Gastrocnemius medialis (tissue), 4 donors: Measurements from ENCODE around the gene IDS. TPM values are rescaled to one million over a fixed set of nuclear protein-coding genes. Genes with fewer than 3 reads are reported as not detected.

Experiments used
- ATAC-seq, 2 donors: fragments of 150-250 bp; one replicate each; pipeline ENCODE4 v1.9.1; 2016
- DNase-seq, 2 donors: peaks; one replicate each; pipeline ENCODE4 v3.0.0-alpha.2; 2019
- H3K27ac ChIP-seq, 4 donors: fragments of 200-600 bp; sonication (generic); 1 replicate in 1 of 4; 2 replicates in 3 of 4; pipeline ENCODE4 v1.5.1; 2016 to 2018; ENCODE audit warnings: mild to moderate bottlenecking in 2 of 4, moderate library complexity in 1 of 4
- H3K27me3 ChIP-seq, 3 donors: fragments of 200-600 bp; sonication (generic) in 2 of 3; 1 replicate in 1 of 3; 2 replicates in 2 of 3; pipeline versions ENCODE4 v1.5.1 to v1.6.0; 2016 to 2019; ENCODE audit warnings: mild to moderate bottlenecking in 1 of 3, moderate library complexity in 1 of 3
- H3K36me3 ChIP-seq, 2 donors: fragments of 200-600 bp; sonication (generic) in 1 of 2; one replicate each; pipeline ENCODE4 v1.5.1; 2017 to 2018
- H3K4me1 ChIP-seq, 2 donors: fragments of 200-600 bp; sonication (generic) in 1 of 2; one replicate each; pipeline ENCODE4 v1.5.1; 2016 to 2017; ENCODE audit warnings: mild to moderate bottlenecking in 2 of 2
- H3K4me3 ChIP-seq, 4 donors: fragments of 200-600 bp; sonication (generic) in 3 of 4; 1 replicate in 1 of 4; 2 replicates in 3 of 4; pipeline ENCODE4 v1.5.1; 2016 to 2019; ENCODE audit warnings: mild to moderate bottlenecking in 2 of 4
- H3K9me3 ChIP-seq, 3 donors: fragments of 200-600 bp; sonication (generic) in 2 of 3; 1 replicate in 1 of 3; 2 replicates in 2 of 3; pipeline ENCODE4 v1.5.1; 2016 to 2019
- POLR2A ChIP-seq, 2 donors: fragments of 450-650 bp; IDR thresholded peaks; one replicate each; pipeline ENCODE4 v1.6.1; 2017; ENCODE audit warnings: antibody characterized with exemption in 2 of 2, mild to moderate bottlenecking in 2 of 2, moderate library complexity in 2 of 2
- in situ Hi-C, 4 donors: fragments of 200-750 bp; cut with MboI; loops; one replicate each; pipeline versions ENCODE4 v1.15.0 to v1.8.0; 2017; ENCODE audit warnings: low sequenced_read_pairs in 4 of 4
- intact Hi-C: fragments of 100-400 bp; cut with DNase I; formaldehyde crosslinking; loops from one replicate; pipeline ENCODE4 v1.15.1; 2023; ENCODE audit warnings: low total_unique reads
- total RNA-seq, 4 donors: library from RNA; depleted of rRNA; stranded (reverse); fragments of >200 nt; gene quantifications; one replicate each; pipeline versions ENCODE4 v1.1.0 to v1.2.3, GENCODE V29; 2016
- TF ChIP-seq, protein P1 (sequence below), 5 experiments: fragments of 450-650 bp in 3 of 5; fragments of 200-600 bp in 2 of 5; sonication (generic) in 2 of 5; IDR thresholded peaks in 4 of 5; conservative IDR thresholded peaks in 1 of 5; 1 replicate in 4 of 5; 2 replicates in 1 of 5; pipeline ENCODE4 v1.5.1; 2016 to 2019; ENCODE audit warnings: antibody characterized with exemption in 5 of 5, mild to moderate bottlenecking in 3 of 5, moderate library complexity in 3 of 5

Gene IDS
- total RNA-seq, 4 donors from 2014 or later, result 28.4 to 44.2 (median 33.7) TPM

DNA sequence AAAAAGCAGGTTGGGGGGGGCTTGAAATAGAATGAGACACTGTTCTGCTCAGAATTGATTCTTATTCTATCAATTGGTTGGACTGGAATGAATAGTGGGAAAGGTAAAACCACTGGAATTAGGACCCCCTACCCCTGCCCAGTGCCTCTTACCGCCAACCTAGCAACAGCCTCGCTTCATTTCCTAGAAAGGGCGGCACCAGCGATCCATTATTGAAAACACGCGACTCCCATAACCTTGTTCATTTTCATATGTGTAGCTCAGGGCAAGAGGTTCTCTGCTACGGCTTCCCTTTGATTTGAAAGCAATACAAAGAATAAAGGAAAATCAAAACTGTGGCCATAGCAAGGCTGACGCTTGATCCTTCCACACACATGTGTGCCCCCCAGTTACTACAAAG, 33.7 kb downstream of the IDS start:
- Histone ChIP-seq H3K27ac (no peak overlapping the region), H3K9me3 (no peaks in the 10 kb centered on the region), H3K36me3 (no peaks in the 10 kb centered on the region), H3K27me3 (no peaks in the 10 kb centered on the region), H3K4me3 (no peak overlapping the region), H3K4me1 (no peaks in the 10 kb centered on the region)
- TF ChIP-seq, protein P1, sequence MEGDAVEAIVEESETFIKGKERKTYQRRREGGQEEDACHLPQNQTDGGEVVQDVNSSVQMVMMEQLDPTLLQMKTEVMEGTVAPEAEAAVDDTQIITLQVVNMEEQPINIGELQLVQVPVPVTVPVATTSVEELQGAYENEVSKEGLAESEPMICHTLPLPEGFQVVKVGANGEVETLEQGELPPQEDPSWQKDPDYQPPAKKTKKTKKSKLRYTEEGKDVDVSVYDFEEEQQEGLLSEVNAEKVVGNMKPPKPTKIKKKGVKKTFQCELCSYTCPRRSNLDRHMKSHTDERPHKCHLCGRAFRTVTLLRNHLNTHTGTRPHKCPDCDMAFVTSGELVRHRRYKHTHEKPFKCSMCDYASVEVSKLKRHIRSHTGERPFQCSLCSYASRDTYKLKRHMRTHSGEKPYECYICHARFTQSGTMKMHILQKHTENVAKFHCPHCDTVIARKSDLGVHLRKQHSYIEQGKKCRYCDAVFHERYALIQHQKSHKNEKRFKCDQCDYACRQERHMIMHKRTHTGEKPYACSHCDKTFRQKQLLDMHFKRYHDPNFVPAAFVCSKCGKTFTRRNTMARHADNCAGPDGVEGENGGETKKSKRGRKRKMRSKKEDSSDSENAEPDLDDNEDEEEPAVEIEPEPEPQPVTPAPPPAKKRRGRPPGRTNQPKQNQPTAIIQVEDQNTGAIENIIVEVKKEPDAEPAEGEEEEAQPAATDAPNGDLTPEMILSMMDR (IDR thresholded peaks at IDR 0.05 in 4 of 5, conservative IDR thresholded peaks at IDR 0.05 in 1 of 5), result no peak
- no peak for TF ChIP-seq POLR2A (IDR thresholded peaks at IDR 0.05)
- intact Hi-C loops, result loop anchor here (2.0 kb wide), 1 partner anchor 1421 kb away; no protein-coding TSS in a partner anchor
- ATAC-seq (no peak), DNase-seq (no peak)
- in situ Hi-C loops, result no loop called here

- no peak for TF ChIP-seq POLR2A (IDR thresholded peaks at IDR 0.05)
- TF ChIP-seq, protein P1 (IDR thresholded peaks at IDR 0.05 in 4 of 5, conservative IDR thresholded peaks at IDR 0.05 in 1 of 5), result peak; percentile 58 to 87 (median 81)
- no peaks in the 10 kb centered on the region for H3K36me3 ChIP-seq
- ATAC-seq, result peak; percentile 88 to 90
- DNase-seq, result peak; percentile 25 to 56
- in situ Hi-C loops, result no loop called here
- no peak overlapping the region for H3K27ac ChIP-seq
- H3K27me3 ChIP-seq, result no peaks in the 10 kb centered on the region
- no peaks in the 10 kb centered on the region for H3K9me3 ChIP-seq
- intact Hi-C loops, result loop anchor here (2.0 kb wide), 1 partner anchor 1420 kb away; no protein-coding TSS in a partner anchor
- H3K4me1 ChIP-seq, result no peaks in the 10 kb centered on the region
- peak overlapping the region in 1 of 4 donors; percentile 3 for H3K4me3 ChIP-seq
Measured at GRCh38 chrX:149470955-149471354, 34.2 kb downstream of the IDS start.

- no peak for DNase-seq
- TF ChIP-seq, protein P1 (IDR thresholded peaks at IDR 0.05 in 4 of 5, conservative IDR thresholded peaks at IDR 0.05 in 1 of 5), result no peak
- TF ChIP-seq POLR2A (IDR thresholded peaks at IDR 0.05), result no peak
Measured at GRCh38 chrX:149469406-149469805, 35.7 kb downstream of the IDS start.

DNA sequence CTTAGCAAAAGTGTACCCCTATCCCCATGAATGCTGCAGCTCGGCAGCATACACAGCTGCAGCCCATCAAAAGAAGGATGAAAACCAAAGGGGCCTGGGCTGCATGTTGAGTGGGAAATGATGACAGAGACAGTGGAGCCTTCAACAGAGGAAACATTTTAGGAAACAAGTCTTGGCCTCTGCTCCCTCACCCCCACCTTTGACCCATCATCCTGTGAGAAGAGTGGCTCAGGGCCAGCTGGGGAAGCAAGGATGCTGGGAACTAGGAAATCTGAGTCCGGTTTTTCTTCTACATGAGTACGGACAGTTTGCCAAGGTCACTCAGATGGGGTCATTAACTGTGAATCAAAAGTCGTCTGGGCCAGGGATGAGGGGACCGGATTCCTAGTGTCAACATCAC, 37.2 kb downstream of the IDS start:
- DNase-seq (no peak), ATAC-seq (no peak)

More at GRCh38 chrX:149469406-149469805, 35.7 kb downstream of the IDS start:
- intact Hi-C loops (no loop called here), in situ Hi-C loops (no loop called here)
- Histone ChIP-seq H3K9me3 (no peaks in the 10 kb centered on the region), H3K4me1 (no peaks in the 10 kb centered on the region), H3K27me3 (no peaks in the 10 kb centered on the region), H3K27ac (no peak overlapping the region), H3K4me3 (no peak overlapping the region), H3K36me3 (no peaks in the 10 kb centered on the region)
- ATAC-seq, result no peak

More for the DNA sequence above, 37.2 kb downstream of the IDS start:
- Histone ChIP-seq H3K9me3 (no peaks in the 10 kb centered on the region), H3K36me3 (no peaks in the 10 kb centered on the region), H3K4me1 (no peaks in the 10 kb centered on the region), H3K4me3 (no peak overlapping the region), H3K27me3 (no peaks in the 10 kb centered on the region), H3K27ac (no peak overlapping the region)
- TF ChIP-seq POLR2A (IDR thresholded peaks at IDR 0.05), result no peak
- TF ChIP-seq, protein P1 (IDR thresholded peaks at IDR 0.05 in 4 of 5, conservative IDR thresholded peaks at IDR 0.05 in 1 of 5), result no peak
- in situ Hi-C loops (no loop called here), intact Hi-C loops (no loop called here)
